IMR-90 (cell line): ENCODE measurements around the gene DIP2C. TPM values are rescaled to one million over a fixed set of nuclear protein-coding genes. Genes with fewer than 3 reads are reported as not detected.

Experiments
- ATAC-seq: fragments of 200-7000 bp; cut with Tn5 transposase; 2 replicates; pipeline ENCODE4 v1.9.1; 2020; ENCODE audit warnings: low read depth, mild to moderate bottlenecking, moderate library complexity
- BruUV-seq: library from RNA; stranded (reverse); fragments of 400-500 nt; replicated peaks from 2 replicates; lab custom pipeline; 2021; lab: Mats Ljungman, UMichigan
- CTCF ChIA-PET: fragments of 300-600 bp; formaldehyde crosslinking; extraction: SDS; loops from one replicate; lab custom pipeline; 2021; ENCODE audit warnings: antibody characterized with exemption; lab: Yijun Ruan, JAX
- POLR2A ChIA-PET: fragments of 300-600 bp; sonication (Branson Sonifier 250); formaldehyde crosslinking; loops from one replicate; lab custom pipeline; 2022; ENCODE audit warnings: antibody characterized with exemption; ENCODE audit not compliant: unreplicated experiment; lab: Charles Lee
- DNase-seq: peaks from one replicate; pipeline ENCODE4 v3.0.0; 2013
- H2AFZ ChIP-seq: replicated peaks from 2 replicates; pipeline ENCODE3; 2013; ENCODE audit warnings: low read length, mild to moderate bottlenecking; ENCODE audit not compliant: poor library complexity
- H2AK5ac ChIP-seq: 2 replicates; pipeline ENCODE4 v1.6.1; 2013; ENCODE audit warnings: low read depth, low read length, inconsistent platforms
- H2AK9ac ChIP-seq: replicated peaks from 2 replicates; pipeline ENCODE3; 2013; ENCODE audit warnings: mild to moderate bottlenecking, low read depth, low read length, moderate library complexity; ENCODE audit not compliant: poor library complexity
- H2BK120ac ChIP-seq: 2 replicates; pipeline ENCODE4 v1.6.1; 2013; ENCODE audit warnings: low read depth, low read length, inconsistent platforms
- H2BK15ac ChIP-seq: 3 replicates; pipeline ENCODE4 v1.6.1; 2013; ENCODE audit warnings: low read depth, low read length, inconsistent platforms
- H2BK20ac ChIP-seq: 2 replicates; pipeline ENCODE4 v1.6.1; 2013; ENCODE audit warnings: low read depth, mild to moderate bottlenecking, inconsistent platforms, low read length, moderate library complexity
- H2BK5ac ChIP-seq: 2 replicates; pipeline ENCODE4 v1.6.1; 2013; ENCODE audit warnings: mild to moderate bottlenecking, low read depth, low read length, inconsistent platforms; ENCODE audit not compliant: poor library complexity, severe bottlenecking
- H3K14ac ChIP-seq: replicated peaks from 2 replicates; pipeline ENCODE4 v1.6.1; 2013; ENCODE audit warnings: low read depth, low read length, inconsistent platforms
- H3K18ac ChIP-seq: 2 replicates; pipeline ENCODE4 v1.6.1; 2013; ENCODE audit warnings: low read depth, low read length, control low read depth
- H3K23ac ChIP-seq: 2 replicates; pipeline ENCODE4 v1.6.1; 2013; ENCODE audit warnings: low read depth, low read length, inconsistent platforms
- H3K27ac ChIP-seq: 2 replicates; pipeline ENCODE4 v1.5.1; 2013; ENCODE audit warnings: mild to moderate bottlenecking, control low read depth, low read length; ENCODE audit not compliant: insufficient read depth
- H3K27me3 ChIP-seq: 2 replicates; pipeline ENCODE4 v1.6.1; 2013; ENCODE audit warnings: low read length; ENCODE audit not compliant: control insufficient read depth, insufficient read depth
- H3K36me3 ChIP-seq: 2 replicates; pipeline ENCODE4 v1.6.1; 2013; ENCODE audit warnings: low read length, mixed read lengths; ENCODE audit not compliant: control insufficient read depth, insufficient read depth
- H3K4ac ChIP-seq: 2 replicates; pipeline ENCODE4 v1.6.1; 2013; ENCODE audit warnings: low read depth, low read length, inconsistent platforms
- H3K4me1 ChIP-seq: 2 replicates; pipeline ENCODE4 v1.6.1; 2013; ENCODE audit warnings: low read length, mixed read lengths; ENCODE audit not compliant: control insufficient read depth, insufficient read depth
- H3K4me2 ChIP-seq: 2 replicates; pipeline ENCODE4 v1.6.1; 2013; ENCODE audit warnings: low read depth, mild to moderate bottlenecking, control low read depth, low read length, moderate library complexity
- H3K4me3 ChIP-seq: 2 replicates; pipeline ENCODE4 v1.5.1; 2013; ENCODE audit warnings: low read depth, mild to moderate bottlenecking, control low read depth, low read length, moderate library complexity; ENCODE audit not compliant: insufficient read depth
- H3K56ac ChIP-seq: 2 replicates; pipeline ENCODE4 v1.6.1; 2013; ENCODE audit warnings: low read length, inconsistent platforms; ENCODE audit not compliant: insufficient read depth; ENCODE audit errors: extremely low read depth
- H3K79me1 ChIP-seq, 2 experiments: 2 replicates each; pipeline ENCODE4 v1.6.1; 2013; ENCODE audit warnings: low read length in 2 of 2, inconsistent platforms in 1 of 2, low read depth in 1 of 2
- H3K9ac ChIP-seq: 2 replicates; pipeline ENCODE4 v1.6.1; 2013; ENCODE audit warnings: low read depth, low read length, control low read depth
- H3K9me1 ChIP-seq: 2 replicates; pipeline ENCODE4 v1.6.1; 2013; ENCODE audit warnings: low read length, inconsistent platforms; ENCODE audit not compliant: insufficient read depth
- H3K9me3 ChIP-seq: 2 replicates; pipeline ENCODE4 v1.6.1; 2013; ENCODE audit warnings: low read length; ENCODE audit not compliant: control insufficient read depth, insufficient read depth
- H4K20me1 ChIP-seq: 2 replicates; pipeline ENCODE4 v1.6.1; 2013; ENCODE audit warnings: low read length, inconsistent platforms; ENCODE audit not compliant: insufficient read depth
- H4K5ac ChIP-seq: 2 replicates; pipeline ENCODE4 v1.6.1; 2013; ENCODE audit warnings: mild to moderate bottlenecking, low read depth, low read length, control low read depth
- H4K8ac ChIP-seq, 2 experiments: 2 replicates each; pipeline ENCODE4 v1.6.1; 2013; ENCODE audit warnings: low read depth in 2 of 2, low read length in 2 of 2, control low read depth in 1 of 2, inconsistent platforms in 1 of 2
- H4K91ac ChIP-seq: 2 replicates; pipeline ENCODE4 v1.6.1; 2013; ENCODE audit warnings: low read depth, low read length, inconsistent platforms; ENCODE audit not compliant: insufficient read depth
- BHLHE40 ChIP-seq: fragments of 150-350 bp; IDR thresholded peaks from 2 replicates; pipeline ENCODE4 v1.6.1; 2016; ENCODE audit warnings: mild to moderate bottlenecking, low read depth, low read length
- CEBPB ChIP-seq: IDR thresholded peaks from 2 replicates; pipeline ENCODE4 v1.6.1; 2012; ENCODE audit warnings: low read depth, low read length, improper control_type of control experiment
- FOS ChIP-seq: fragments of 150-350 bp; IDR thresholded peaks from 2 replicates; pipeline ENCODE4 v1.6.1; 2016; ENCODE audit warnings: low read depth, low read length
- MXI1 ChIP-seq: IDR thresholded peaks from 2 replicates; pipeline ENCODE4 v1.6.1; 2012; ENCODE audit warnings: low read depth, mild to moderate bottlenecking, low read length, moderate library complexity, borderline replicate concordance
- NFE2L2 ChIP-seq: fragments of 150-350 bp; IDR thresholded peaks from 2 replicates; pipeline ENCODE4 v1.6.1; 2016; ENCODE audit warnings: low read depth, mild to moderate bottlenecking, low read length
- POLR2A ChIP-seq: IDR thresholded peaks from 2 replicates; pipeline ENCODE4 v1.6.1; 2012; ENCODE audit warnings: mild to moderate bottlenecking, low read depth, low read length
- RCOR1 ChIP-seq: IDR thresholded peaks from 2 replicates; pipeline ENCODE4 v1.6.1; 2012; ENCODE audit warnings: mild to moderate bottlenecking, low read length, improper control_type of control experiment; ENCODE audit not compliant: insufficient replicate concordance
- RFX5 ChIP-seq: IDR thresholded peaks from 2 replicates; pipeline ENCODE4 v1.8.0; 2012; ENCODE audit warnings: low read depth, mild to moderate bottlenecking, low read length, moderate library complexity
- SMC3 ChIP-seq: fragments of 150-350 bp; IDR thresholded peaks from 2 replicates; pipeline ENCODE4 v1.6.1; 2016; ENCODE audit warnings: low read depth, mild to moderate bottlenecking, antibody characterized with exemption, low read length, moderate library complexity
- WGBS, 2 experiments: methylation state at CpG; one replicate each; pipeline versions ENCODE4 v1.1.5 to v1.1.7; 2013; ENCODE audit warnings: missing lambda C conversion rate in 2 of 2; ENCODE audit not compliant: insufficient read length in 1 of 2; ENCODE audit errors: extremely low coverage in 2 of 2; 5-methylcytosine and 5-hydroxymethylcytosine counted together
- dilution Hi-C: fragments of 300-500 bp; cut with HindIII; formaldehyde crosslinking; loops from one replicate; pipeline ENCODE4 v1.14.3; 2018; ENCODE audit warnings: low sequenced_read_pairs; ENCODE audit not compliant: unreplicated experiment
- in situ Hi-C: fragments of 300-500 bp; cut with MboI; formaldehyde crosslinking; loops from 3 replicates; pipeline ENCODE4 v1.14.3; 2019; ENCODE audit warnings: low sequenced_read_pairs, inconsistent platforms, mixed read lengths
- intact Hi-C: fragments of 100-400 bp; cut with micrococcal nuclease; formaldehyde crosslinking; loops from 2 replicates; pipeline ENCODE4 v1.10.0; 2022
- polyA plus RNA-seq, 3 experiments: library from polyadenylated mRNA; depleted of rRNA; stranded (reverse); fragments of >200 nt; gene quantifications; 2 replicates each; pipeline ENCODE4 v1.2.3, GENCODE V29; 2012; ENCODE audit warnings: low replicate concordance in 1 of 3
- total RNA-seq: library from RNA; depleted of rRNA; stranded (reverse); fragments of >200 nt; gene quantifications from 2 replicates; pipeline ENCODE4 v1.2.3, GENCODE V29; 2012
- TF ChIP-seq, protein P1 (sequence below): fragments of 150-350 bp; IDR thresholded peaks from 2 replicates; pipeline ENCODE4 v1.6.1; 2017; ENCODE audit warnings: mild to moderate bottlenecking, antibody characterized with exemption, low read length, low read depth
- TF ChIP-seq, protein P2 (sequence below): conservative IDR thresholded peaks from 2 replicates; pipeline ENCODE4 v1.5.1; 2012; ENCODE audit warnings: mild to moderate bottlenecking, low read depth, low read length, improper control_type of control experiment

DIP2C gene
- total and polyA plus RNA-seq, 2 of the 4 experiments (the other 2 are of a cell fraction), result 8.6 to 17.3 TPM

DNA sequence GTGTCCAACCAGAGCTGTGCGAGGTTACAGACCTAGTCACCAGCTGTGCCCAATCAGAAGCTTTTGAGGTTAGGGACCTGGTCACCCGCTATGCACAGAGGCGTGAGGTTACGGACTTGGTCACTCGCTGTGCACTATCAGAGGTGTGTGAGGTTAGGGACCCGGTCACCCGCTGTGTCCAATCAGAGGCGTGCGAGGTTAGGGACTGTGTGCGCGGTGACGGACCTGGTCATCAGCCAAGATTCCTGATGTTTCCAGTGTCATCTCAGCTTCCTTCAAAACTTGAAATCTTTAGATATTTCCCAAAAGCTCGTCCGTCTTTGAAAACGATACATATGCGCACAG is 182.1 kb downstream of the DIP2C start:
- H3K4me2 ChIP-seq, result no peak overlapping the region
- H3K23ac ChIP-seq, result no peak overlapping the region
- H2AK5ac ChIP-seq, result no peak overlapping the region
- no peak overlapping the region for H3K4ac ChIP-seq
- no peak overlapping the region for H2BK120ac ChIP-seq
- CTCF ChIA-PET, result no interaction called here
- no peak overlapping the region for H2BK15ac ChIP-seq
- in situ Hi-C loops, result loop anchor here (10.0 to 25.0 kb wide), 2 partner anchors 180 to 287 kb away; partner anchors contain the start of gene DIP2C
- no peak overlapping the region for H4K5ac ChIP-seq
- H2BK5ac ChIP-seq, result no peak overlapping the region
- no peaks in the 10 kb centered on the region for H3K9me3 ChIP-seq
- dilution Hi-C loops, result no loop called here
- H3K4me1 ChIP-seq, result no peaks in the 10 kb centered on the region
- H3K18ac ChIP-seq, result no peak overlapping the region
- intact Hi-C loops, result no loop called here
- POLR2A ChIA-PET, result interaction anchor here (0.5 kb wide), 1 partner anchor 568 kb away, joined by 6 read pairs; no protein-coding TSS in a partner anchor
- no peak overlapping the region for H3K4me3 ChIP-seq
- H3K27me3 ChIP-seq, result no peaks in the 10 kb centered on the region
- DNase-seq (no peak), ATAC-seq (no peak)
- no peak overlapping the region for H3K27ac ChIP-seq
- H3K9ac ChIP-seq, result no peak overlapping the region
- no peak overlapping the region for H4K8ac ChIP-seq
- TF ChIP-seq MXI1 (no peak), SMC3 (no peak), RCOR1 (no peak), BHLHE40 (no peak), CEBPB (no peak), FOS (no peak), RFX5 (no peak), NFE2L2 (no peak), POLR2A (no peak)
- TF ChIP-seq, protein P1, sequence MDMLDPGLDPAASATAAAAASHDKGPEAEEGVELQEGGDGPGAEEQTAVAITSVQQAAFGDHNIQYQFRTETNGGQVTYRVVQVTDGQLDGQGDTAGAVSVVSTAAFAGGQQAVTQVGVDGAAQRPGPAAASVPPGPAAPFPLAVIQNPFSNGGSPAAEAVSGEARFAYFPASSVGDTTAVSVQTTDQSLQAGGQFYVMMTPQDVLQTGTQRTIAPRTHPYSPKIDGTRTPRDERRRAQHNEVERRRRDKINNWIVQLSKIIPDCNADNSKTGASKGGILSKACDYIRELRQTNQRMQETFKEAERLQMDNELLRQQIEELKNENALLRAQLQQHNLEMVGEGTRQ, result no peak
- TF ChIP-seq, protein P2, sequence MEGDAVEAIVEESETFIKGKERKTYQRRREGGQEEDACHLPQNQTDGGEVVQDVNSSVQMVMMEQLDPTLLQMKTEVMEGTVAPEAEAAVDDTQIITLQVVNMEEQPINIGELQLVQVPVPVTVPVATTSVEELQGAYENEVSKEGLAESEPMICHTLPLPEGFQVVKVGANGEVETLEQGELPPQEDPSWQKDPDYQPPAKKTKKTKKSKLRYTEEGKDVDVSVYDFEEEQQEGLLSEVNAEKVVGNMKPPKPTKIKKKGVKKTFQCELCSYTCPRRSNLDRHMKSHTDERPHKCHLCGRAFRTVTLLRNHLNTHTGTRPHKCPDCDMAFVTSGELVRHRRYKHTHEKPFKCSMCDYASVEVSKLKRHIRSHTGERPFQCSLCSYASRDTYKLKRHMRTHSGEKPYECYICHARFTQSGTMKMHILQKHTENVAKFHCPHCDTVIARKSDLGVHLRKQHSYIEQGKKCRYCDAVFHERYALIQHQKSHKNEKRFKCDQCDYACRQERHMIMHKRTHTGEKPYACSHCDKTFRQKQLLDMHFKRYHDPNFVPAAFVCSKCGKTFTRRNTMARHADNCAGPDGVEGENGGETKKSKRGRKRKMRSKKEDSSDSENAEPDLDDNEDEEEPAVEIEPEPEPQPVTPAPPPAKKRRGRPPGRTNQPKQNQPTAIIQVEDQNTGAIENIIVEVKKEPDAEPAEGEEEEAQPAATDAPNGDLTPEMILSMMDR, result no peak
- peaks cover 15% of the 10 kb centered on the region for H3K36me3 ChIP-seq
- H2BK20ac ChIP-seq, result no peak overlapping the region
- H3K14ac ChIP-seq, result no peak overlapping the region
- no peak overlapping the region for H3K56ac ChIP-seq
- H3K9me1 ChIP-seq, result peaks cover 18% of the 10 kb centered on the region
- peaks cover 83% of the 10 kb centered on the region for H4K20me1 ChIP-seq
- peaks cover 61 to 99% of the 10 kb centered on the region in 2 experiments for H3K79me1 ChIP-seq
- no peak overlapping the region for H2AFZ ChIP-seq
- WGBS, 2 experiments, result 88% methylated on average over 15 of the region's 16 CpGs; no CpG with 5 or more reads in 1 of the 2 experiments
- H2AK9ac ChIP-seq, result no peak overlapping the region
- H4K91ac ChIP-seq, result no peak overlapping the region
- no TSS peak for BruUV-seq
